CD4-positive, alpha-beta T cell (primary cell): ENCODE results near the gene KANK4. TPM values are rescaled to one million over a fixed set of nuclear protein-coding genes. Genes with fewer than 3 reads are reported as not detected.

Experiments used
- ATAC-seq: fragments of 200-7000 bp; cut with Tn5 transposase; one replicate; pipeline ENCODE4 v1.10.0; 2022; ENCODE audit warnings: mild to moderate bottlenecking; ENCODE audit not compliant: poor library complexity
- CTCF ChIA-PET: fragments of 350-600 bp; sonication (Branson Sonifier 250); formaldehyde crosslinking; loops from one replicate; lab custom pipeline; 2021; ENCODE audit warnings: antibody characterized with exemption, inconsistent platforms; lab: Charles Lee
- POLR2A ChIA-PET: fragments of 350-600 bp; sonication (Branson Sonifier 250); formaldehyde crosslinking; loops from one replicate; lab custom pipeline; 2021; ENCODE audit warnings: antibody characterized with exemption, inconsistent platforms; lab: Charles Lee
- DNase-seq, 14 experiments: peaks; one replicate each; pipeline ENCODE4 v3.0.0-alpha.2; 2013 to 2020; ENCODE audit warnings: mixed read lengths in 2 of 14
- H3K27ac ChIP-seq, 2 donors: one replicate each; pipeline versions ENCODE4 v1.5.1 to v1.7.0; 2013; ENCODE audit warnings: low read length in 2 of 2, low read depth in 1 of 2, mild to moderate bottlenecking in 1 of 2
- H3K27me3 ChIP-seq, 2 experiments: 1 replicate in 1 of 2; 2 replicates in 1 of 2; pipeline versions ENCODE4 v1.6.1 to v1.7.0; 2013; ENCODE audit warnings: low read length in 2 of 2, control low read depth in 1 of 2, mild to moderate bottlenecking in 1 of 2, moderate library complexity in 1 of 2; ENCODE audit not compliant: insufficient read depth in 2 of 2, control insufficient read depth in 1 of 2
- H3K36me3 ChIP-seq: one replicate; pipeline ENCODE4 v1.6.1; 2013; ENCODE audit warnings: low read length, control low read depth; ENCODE audit not compliant: insufficient read depth
- H3K4me1 ChIP-seq: one replicate; pipeline ENCODE4 v1.6.1; 2013; ENCODE audit warnings: low read length, control low read depth; ENCODE audit not compliant: insufficient read depth
- H3K4me3 ChIP-seq: one replicate; pipeline ENCODE4 v1.5.1; 2013; ENCODE audit warnings: mild to moderate bottlenecking, low read length, moderate library complexity
- H3K9me3 ChIP-seq, 2 experiments: 1 replicate in 1 of 2; 2 replicates in 1 of 2; pipeline versions ENCODE4 v1.6.1 to v1.7.0; 2013; ENCODE audit warnings: low read length in 2 of 2, mild to moderate bottlenecking in 2 of 2, control low read depth in 1 of 2, moderate library complexity in 1 of 2; ENCODE audit not compliant: control insufficient read depth in 1 of 2, insufficient read depth in 1 of 2
- H3K27ac Mint-ChIP-seq: one replicate; pipeline ENCODE4 v1.8.0; 2020; ENCODE audit warnings: mixed read lengths
- H3K27me3 Mint-ChIP-seq: one replicate; pipeline ENCODE4 v1.8.0; 2021; ENCODE audit warnings: mixed read lengths
- H3K36me3 Mint-ChIP-seq: one replicate; pipeline ENCODE4 v1.8.0; 2021; ENCODE audit warnings: low read depth, mixed read lengths
- H3K4me1 Mint-ChIP-seq: one replicate; pipeline ENCODE4 v1.8.0; 2021; ENCODE audit warnings: low read depth, mixed read lengths
- H3K4me3 Mint-ChIP-seq: one replicate; pipeline ENCODE4 v1.8.0; 2020; ENCODE audit warnings: mild to moderate bottlenecking, mixed read lengths
- H3K9me3 Mint-ChIP-seq: one replicate; pipeline ENCODE4 v1.8.0; 2020; ENCODE audit warnings: mixed read lengths
- intact Hi-C, 2 experiments: fragments of 100-400 bp; cut with DNase I in 1 of 2; cut with micrococcal nuclease in 1 of 2; formaldehyde crosslinking; loops; one replicate each; pipeline versions ENCODE4 v1.15.1 to v1.9.0; 2023 to 2025; cut with DNase I, micrococcal nuclease
- total RNA-seq, 174 experiments: library from RNA in 2 of 174; stranded (reverse) in 2 of 174; gene quantifications; one replicate each; pipeline ENCODE4 v1.2.3 and lab custom pipeline; 2021 to 2026
- TF ChIP-seq, protein P1 (sequence below): fragments of 200-600 bp; IDR thresholded peaks from one replicate; pipeline ENCODE4 v1.8.0; 2022; ENCODE audit warnings: antibody characterized with exemption, mild to moderate bottlenecking

The KANK4 gene
- total RNA-seq, 2 experiments from 2014 or later: not detected

DNA sequence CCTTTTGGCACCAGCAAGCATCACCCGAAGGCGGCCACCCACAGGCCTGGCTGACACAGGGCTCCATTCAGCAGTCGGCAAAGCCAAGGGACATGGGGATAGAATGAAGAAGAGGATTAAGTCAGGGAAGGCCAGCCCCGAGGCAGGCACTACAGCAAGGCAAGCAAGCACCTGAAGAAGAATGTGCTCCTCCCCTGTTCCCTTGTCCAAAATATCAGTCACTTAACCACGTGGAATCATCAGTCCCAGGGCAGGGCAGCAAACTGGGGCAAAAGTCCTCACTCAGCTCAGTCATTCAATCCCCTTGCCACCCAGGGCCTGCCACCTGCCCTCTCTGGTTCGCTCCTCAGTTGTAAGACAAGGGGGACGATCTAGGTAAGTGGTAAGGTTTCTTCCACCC is 9.3 kb downstream of the KANK4 start:
- no peaks in the 10 kb centered on the region for H3K36me3 ChIP-seq
- H3K4me3 ChIP-seq: no peak overlapping the region
- Mint-ChIP-seq H3K9me3 (no peaks in the 10 kb centered on the region), H3K27ac (no peak overlapping the region), H3K27me3 (peaks cover 12% of the 10 kb centered on the region), H3K4me3 (no peak overlapping the region), H3K36me3 (no peaks in the 10 kb centered on the region), H3K4me1 (no peaks in the 10 kb centered on the region)
- ChIA-PET POLR2A (no interaction called here), CTCF (no interaction called here)
- intact Hi-C loops: no loop called here
- H3K27me3 ChIP-seq: peaks cover 1 to 3% of the 10 kb centered on the region in 2 experiments
- no peaks in the 10 kb centered on the region for H3K9me3 ChIP-seq
- no peaks in the 10 kb centered on the region for H3K4me1 ChIP-seq
- TF ChIP-seq, protein P1, sequence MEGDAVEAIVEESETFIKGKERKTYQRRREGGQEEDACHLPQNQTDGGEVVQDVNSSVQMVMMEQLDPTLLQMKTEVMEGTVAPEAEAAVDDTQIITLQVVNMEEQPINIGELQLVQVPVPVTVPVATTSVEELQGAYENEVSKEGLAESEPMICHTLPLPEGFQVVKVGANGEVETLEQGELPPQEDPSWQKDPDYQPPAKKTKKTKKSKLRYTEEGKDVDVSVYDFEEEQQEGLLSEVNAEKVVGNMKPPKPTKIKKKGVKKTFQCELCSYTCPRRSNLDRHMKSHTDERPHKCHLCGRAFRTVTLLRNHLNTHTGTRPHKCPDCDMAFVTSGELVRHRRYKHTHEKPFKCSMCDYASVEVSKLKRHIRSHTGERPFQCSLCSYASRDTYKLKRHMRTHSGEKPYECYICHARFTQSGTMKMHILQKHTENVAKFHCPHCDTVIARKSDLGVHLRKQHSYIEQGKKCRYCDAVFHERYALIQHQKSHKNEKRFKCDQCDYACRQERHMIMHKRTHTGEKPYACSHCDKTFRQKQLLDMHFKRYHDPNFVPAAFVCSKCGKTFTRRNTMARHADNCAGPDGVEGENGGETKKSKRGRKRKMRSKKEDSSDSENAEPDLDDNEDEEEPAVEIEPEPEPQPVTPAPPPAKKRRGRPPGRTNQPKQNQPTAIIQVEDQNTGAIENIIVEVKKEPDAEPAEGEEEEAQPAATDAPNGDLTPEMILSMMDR: no peak
- no peak overlapping the region for H3K27ac ChIP-seq
- DNase-seq (no peak), ATAC-seq (no peak)

DNA sequence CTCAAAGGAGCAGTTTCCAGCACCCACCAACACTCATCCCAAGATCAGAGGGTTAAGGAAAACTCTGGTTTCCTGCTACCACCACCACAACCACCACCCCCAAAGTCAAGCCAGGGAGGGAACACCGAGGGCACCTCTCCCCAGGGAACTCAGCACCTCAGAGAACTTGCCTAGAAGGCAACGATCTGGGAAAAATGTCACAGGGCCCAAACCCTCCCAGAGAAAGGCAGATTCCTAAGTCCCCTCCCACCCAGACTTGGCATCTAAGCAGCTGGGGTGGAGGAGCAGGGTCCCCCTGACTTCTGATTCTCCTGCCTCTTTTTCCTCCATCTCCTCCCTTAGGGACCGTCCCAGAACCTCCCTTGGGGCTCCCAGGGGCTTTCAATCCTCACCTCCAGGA is 10.6 kb downstream of the KANK4 start:
- intact Hi-C loops: no loop called here
- no peaks in the 10 kb centered on the region for H3K9me3 Mint-ChIP-seq
- ATAC-seq (no peak), DNase-seq (no peak)
- CTCF ChIA-PET: no interaction called here
- TF ChIP-seq, protein P1: no peak
- H3K27ac Mint-ChIP-seq: no peak overlapping the region
- H3K4me3 Mint-ChIP-seq: no peak overlapping the region
- H3K4me1 Mint-ChIP-seq: no peaks in the 10 kb centered on the region
- no peaks in the 10 kb centered on the region for H3K36me3 ChIP-seq
- peaks cover 0 to 3% of the 10 kb centered on the region in 2 experiments for H3K27me3 ChIP-seq
- H3K27ac ChIP-seq: no peak overlapping the region
- no peaks in the 10 kb centered on the region for H3K36me3 Mint-ChIP-seq
- no peaks in the 10 kb centered on the region for H3K9me3 ChIP-seq
- H3K27me3 Mint-ChIP-seq: peaks cover 12% of the 10 kb centered on the region
- POLR2A ChIA-PET: no interaction called here
- H3K4me3 ChIP-seq: no peak overlapping the region
- H3K4me1 ChIP-seq: no peaks in the 10 kb centered on the region

DNA sequence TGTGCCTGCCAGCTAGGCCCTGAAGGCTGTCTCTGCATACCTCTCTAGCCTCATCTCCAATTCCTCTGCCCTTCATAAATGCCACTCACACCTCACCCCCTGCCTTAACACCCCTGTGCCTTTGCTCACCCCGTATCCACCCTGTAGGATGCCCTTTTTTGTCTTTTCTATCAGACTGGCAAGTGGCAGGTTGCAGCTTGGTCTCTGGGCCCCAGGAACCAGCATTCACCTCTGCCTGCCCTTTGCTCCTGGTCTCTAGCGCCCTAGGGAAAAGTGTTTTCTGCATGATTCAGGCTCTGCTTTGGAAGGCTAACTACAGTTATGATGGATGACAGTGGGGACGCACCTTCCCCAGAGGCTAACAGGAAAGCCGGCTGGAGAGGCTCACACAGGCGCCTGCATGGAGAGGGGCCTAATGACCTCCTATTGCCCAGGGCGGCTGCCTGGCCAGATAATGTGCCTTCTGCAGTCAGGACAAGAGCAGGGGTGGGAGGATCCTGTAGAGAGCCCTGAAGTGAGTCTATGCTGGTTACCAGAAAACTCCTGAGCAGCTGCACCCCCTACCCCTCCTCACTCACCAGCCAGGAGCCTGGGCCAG is 11.2 kb downstream of the KANK4 start:
- CTCF ChIA-PET: no interaction called here
- peaks cover 0 to 3% of the 10 kb centered on the region in 2 experiments for H3K27me3 ChIP-seq
- no peak overlapping the region for H3K27ac ChIP-seq
- TF ChIP-seq, protein P1: no peak
- Mint-ChIP-seq H3K27ac (no peak overlapping the region), H3K27me3 (peaks cover 12% of the 10 kb centered on the region), H3K4me3 (no peak overlapping the region), H3K36me3 (no peaks in the 10 kb centered on the region), H3K9me3 (no peaks in the 10 kb centered on the region), H3K4me1 (no peaks in the 10 kb centered on the region)
- no peaks in the 10 kb centered on the region for H3K4me1 ChIP-seq
- POLR2A ChIA-PET: no interaction called here
- intact Hi-C loops: no loop called here
- no peak for DNase-seq
- ATAC-seq: no peak
- H3K9me3 ChIP-seq: no peaks in the 10 kb centered on the region
- H3K36me3 ChIP-seq: no peaks in the 10 kb centered on the region
- no peak overlapping the region for H3K4me3 ChIP-seq
